Esophagus (tissue), 2 donors: Measurements from ENCODE around the gene RFX3. TPM values are rescaled to one million over a fixed set of nuclear protein-coding genes. Genes with fewer than 3 reads are reported as not detected.

ENCODE experiments used
- H3K27ac ChIP-seq, 2 donors: one replicate each; pipeline ENCODE4 v1.5.1; 2013; ENCODE audit warnings: low read depth in 2 of 2, mild to moderate bottlenecking in 2 of 2, inconsistent platforms in 1 of 2, low read length in 1 of 2, moderate library complexity in 1 of 2
- H3K27me3 ChIP-seq, 2 donors: one replicate each; pipeline ENCODE4 v1.6.1; 2013; ENCODE audit warnings: low read length in 2 of 2, control low read depth in 1 of 2, mild to moderate bottlenecking in 1 of 2; ENCODE audit not compliant: insufficient read depth in 2 of 2, control insufficient read depth in 1 of 2
- H3K36me3 ChIP-seq, 2 donors: one replicate each; pipeline ENCODE4 v1.6.1; 2013; ENCODE audit warnings: low read length in 1 of 2; ENCODE audit not compliant: control insufficient read depth in 2 of 2, insufficient read depth in 2 of 2
- H3K4me1 ChIP-seq, 2 donors: one replicate each; pipeline ENCODE4 v1.6.1; 2013; ENCODE audit warnings: low read length in 1 of 2; ENCODE audit not compliant: control insufficient read depth in 2 of 2, insufficient read depth in 2 of 2
- H3K4me3 ChIP-seq, 2 donors: one replicate each; pipeline ENCODE4 v1.5.1; 2013; ENCODE audit warnings: low read length in 2 of 2, mild to moderate bottlenecking in 2 of 2, low read depth in 1 of 2, moderate library complexity in 1 of 2
- H3K9me3 ChIP-seq, 2 donors: one replicate each; pipeline ENCODE4 v1.6.1; 2013; ENCODE audit warnings: mild to moderate bottlenecking in 2 of 2, low read depth in 1 of 2, low read length in 1 of 2, moderate library complexity in 1 of 2; ENCODE audit not compliant: control insufficient read depth in 2 of 2, insufficient read depth in 1 of 2
- WGBS, 2 donors: extraction: QIAGEN DNeasy Blood & Tissue Kit; methylation state at CpG; one replicate each; pipeline ENCODE4 v1.1.7; 2013; 5-methylcytosine and 5-hydroxymethylcytosine counted together
- polyA plus RNA-seq, 2 donors: library from polyadenylated mRNA; stranded (reverse); fragments of 200-250 nt; gene quantifications; one replicate each; pipeline ENCODE4 v1.2.3, GENCODE V29; 2013
- donor health status: healthy with polysubstance abuse.
- donor health status: Bipolar disorder and iron deficiency.

RFX3 gene
- polyA plus RNA-seq, 2 donors: 0.61 to 1.2 TPM

GRCh38 chr9:3419893-3420292 is 105.9 kb downstream of the RFX3 start:
- no peak overlapping the region for H3K27ac ChIP-seq
- no peaks in the 10 kb centered on the region for H3K36me3 ChIP-seq
- no peaks in the 10 kb centered on the region for H3K27me3 ChIP-seq
- no peak overlapping the region for H3K4me3 ChIP-seq
- H3K4me1 ChIP-seq: no peaks in the 10 kb centered on the region
- no peaks in the 10 kb centered on the region for H3K9me3 ChIP-seq
- WGBS, 2 donors: 95 to 98% methylated on average over 11 of the region's 11 CpGs

DNA sequence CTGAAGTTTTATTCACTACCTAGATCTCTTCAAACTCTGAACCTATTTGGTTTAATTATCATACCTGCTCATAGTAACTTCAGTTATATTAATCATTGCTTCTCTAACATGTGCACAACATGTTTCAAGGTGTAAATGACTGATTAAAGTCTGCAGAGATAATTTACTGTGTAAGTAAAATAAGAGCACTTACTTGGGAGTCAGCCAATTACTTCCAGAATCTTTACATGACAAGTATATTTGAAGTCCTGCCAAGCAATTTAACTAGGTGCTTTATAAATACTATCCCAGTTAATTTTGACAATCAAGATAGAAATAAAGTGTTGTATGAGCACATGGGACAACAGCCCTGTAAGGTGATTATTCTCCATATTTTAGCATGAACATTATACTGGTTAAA is 109.9 kb downstream of the RFX3 start:
- no peak overlapping the region for H3K4me3 ChIP-seq
- no peaks in the 10 kb centered on the region for H3K36me3 ChIP-seq
- H3K4me1 ChIP-seq: no peaks in the 10 kb centered on the region
- H3K27ac ChIP-seq: no peak overlapping the region
- no peaks in the 10 kb centered on the region for H3K9me3 ChIP-seq
- H3K27me3 ChIP-seq: no peaks in the 10 kb centered on the region

GRCh38 chr9:3413984-3414383 is 111.8 kb downstream of the RFX3 start:
- Histone ChIP-seq H3K4me3 (no peak overlapping the region), H3K4me1 (no peaks in the 10 kb centered on the region), H3K27ac (no peak overlapping the region), H3K27me3 (no peaks in the 10 kb centered on the region), H3K36me3 (no peaks in the 10 kb centered on the region), H3K9me3 (no peaks in the 10 kb centered on the region)

DNA sequence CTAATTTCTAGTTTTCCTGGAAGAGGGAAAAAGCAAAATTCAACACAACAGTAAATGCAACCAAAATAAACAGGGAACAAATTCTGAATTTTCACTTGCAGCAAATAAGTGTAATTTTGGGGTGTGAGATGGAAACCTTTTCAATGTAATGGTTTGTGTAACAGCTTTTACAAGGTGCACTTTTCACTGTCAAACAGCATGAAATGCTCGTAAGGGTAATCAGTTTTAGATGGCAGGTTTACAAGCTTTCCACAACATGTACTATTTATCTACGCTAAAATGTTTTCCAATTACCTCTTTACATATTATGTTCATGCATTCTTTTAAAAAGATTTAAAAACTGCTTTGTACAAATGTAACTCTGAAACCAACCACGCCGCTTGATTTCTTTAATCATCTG is 115.3 kb downstream of the RFX3 start:
- Histone ChIP-seq H3K4me1 (no peaks in the 10 kb centered on the region), H3K27me3 (no peaks in the 10 kb centered on the region), H3K4me3 (no peak overlapping the region), H3K36me3 (no peaks in the 10 kb centered on the region), H3K9me3 (no peaks in the 10 kb centered on the region), H3K27ac (no peak overlapping the region)
- WGBS, 2 donors: 90 to 93% methylated on average over 4 of the region's 4 CpGs

DNA sequence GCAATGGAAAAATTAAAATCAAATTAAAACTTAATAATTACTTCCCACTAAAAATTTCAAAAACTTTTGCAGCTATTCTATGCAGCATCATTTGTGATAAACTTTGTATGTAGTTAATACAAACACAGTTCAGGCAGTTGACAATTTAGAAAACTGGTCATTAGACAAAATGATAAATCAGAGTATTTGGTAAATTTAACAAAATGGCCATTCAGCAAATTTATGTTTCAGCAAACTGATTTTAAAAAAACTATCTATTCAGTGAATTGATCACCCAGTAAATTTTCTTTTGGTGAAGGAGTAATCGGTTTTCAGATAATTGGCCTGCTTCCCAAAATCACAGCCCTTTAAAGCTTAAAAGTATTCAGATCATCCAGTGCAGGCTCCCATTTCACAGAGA is 116.3 kb downstream of the RFX3 start:
- Histone ChIP-seq H3K4me1 (no peaks in the 10 kb centered on the region), H3K27ac (no peak overlapping the region), H3K36me3 (no peaks in the 10 kb centered on the region), H3K27me3 (no peaks in the 10 kb centered on the region), H3K4me3 (no peak overlapping the region), H3K9me3 (no peaks in the 10 kb centered on the region)
- WGBS, 2 donors: 88 to 91% methylated on average over 1 of the region's 1 CpG

- Histone ChIP-seq H3K36me3 (no peaks in the 10 kb centered on the region), H3K27me3 (no peaks in the 10 kb centered on the region), H3K4me3 (no peak overlapping the region), H3K4me1 (no peaks in the 10 kb centered on the region), H3K9me3 (no peaks in the 10 kb centered on the region), H3K27ac (no peak overlapping the region)
- WGBS, 2 donors: 56 to 64% methylated on average over 1 of the region's 1 CpG
These were observed 122.5 kb downstream of the RFX3 start for GRCh38 chr9:3403315-3403714.

- Histone ChIP-seq H3K27ac (no peak overlapping the region), H3K27me3 (no peaks in the 10 kb centered on the region), H3K36me3 (no peaks in the 10 kb centered on the region), H3K4me1 (no peaks in the 10 kb centered on the region), H3K4me3 (no peak overlapping the region), H3K9me3 (no peaks in the 10 kb centered on the region)
- WGBS, 2 donors: 50 to 58% methylated on average over 7 of the region's 7 CpGs
These were observed 124.4 kb downstream of the RFX3 start for GRCh38 chr9:3401221-3401954.

DNA sequence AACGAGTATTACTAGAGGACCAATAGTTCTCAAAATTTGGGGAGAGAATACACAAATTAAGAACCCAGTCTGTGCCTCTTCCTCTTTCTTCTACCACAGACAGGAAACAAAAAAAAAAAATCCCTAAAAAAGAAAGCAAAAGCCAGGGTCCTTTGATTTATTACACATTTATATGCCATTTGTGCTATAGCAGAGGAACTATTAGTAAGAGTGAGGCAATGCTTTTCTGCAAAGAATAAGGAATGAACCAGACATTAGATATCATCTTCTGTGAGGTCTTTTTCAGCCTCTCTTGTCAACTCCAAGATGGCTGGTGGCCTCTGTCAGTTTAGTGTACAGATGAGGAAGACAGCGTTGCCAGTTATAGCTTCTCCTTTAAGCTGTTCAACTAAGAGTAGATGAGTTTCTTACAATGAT is 127.6 kb downstream of the RFX3 start:
- Histone ChIP-seq H3K4me3 (no peak overlapping the region), H3K27me3 (no peaks in the 10 kb centered on the region), H3K36me3 (no peaks in the 10 kb centered on the region), H3K4me1 (no peaks in the 10 kb centered on the region), H3K27ac (no peak overlapping the region), H3K9me3 (no peaks in the 10 kb centered on the region)
- 78 to 81% methylated on average over 2 of the region's 2 CpGs for WGBS, 2 donors

DNA sequence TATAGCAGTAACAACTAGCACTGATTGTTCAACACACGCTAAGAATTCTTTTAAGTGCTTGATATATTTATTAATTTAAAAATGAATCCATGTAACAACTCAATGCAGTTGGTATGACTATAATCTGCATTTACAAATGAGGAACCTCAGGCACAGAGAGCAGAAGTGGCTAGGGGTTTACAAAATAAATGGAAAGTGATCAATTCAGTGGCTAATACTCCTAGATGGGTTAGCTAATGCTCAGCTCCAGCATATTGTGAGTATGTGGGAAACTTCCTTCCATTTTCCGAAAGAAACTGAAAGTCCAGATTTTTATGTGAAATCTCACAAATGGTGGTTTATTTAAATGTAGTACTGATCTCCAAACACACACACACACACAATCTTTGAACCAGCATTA is 128.0 kb downstream of the RFX3 start:
- no peak overlapping the region for H3K27ac ChIP-seq
- H3K27me3 ChIP-seq: no peaks in the 10 kb centered on the region
- H3K9me3 ChIP-seq: no peaks in the 10 kb centered on the region
- no peaks in the 10 kb centered on the region for H3K36me3 ChIP-seq
- no peaks in the 10 kb centered on the region for H3K4me1 ChIP-seq
- WGBS, 2 donors: 85 to 86% methylated on average over 2 of the region's 2 CpGs
- H3K4me3 ChIP-seq: no peak overlapping the region

DNA sequence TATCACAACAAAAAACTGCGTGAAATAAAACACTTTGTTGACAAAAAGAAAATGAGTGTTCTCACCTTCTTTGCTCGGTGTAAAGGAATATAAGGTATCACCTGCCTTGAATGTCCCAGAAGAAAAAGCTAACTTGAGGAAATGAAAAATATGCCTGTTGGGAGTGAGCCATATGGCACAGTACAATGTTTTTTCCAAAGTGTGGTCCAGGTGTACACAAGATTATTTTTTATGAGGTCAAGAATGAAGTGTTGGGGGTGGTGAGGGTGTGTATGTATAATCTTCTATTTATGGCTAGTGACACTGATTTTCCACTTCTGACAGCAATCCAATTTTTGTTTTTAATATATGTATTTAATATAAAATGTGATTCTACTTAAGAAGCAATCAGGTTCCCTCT is 134.4 kb downstream of the RFX3 start:
- Histone ChIP-seq H3K27me3 (no peaks in the 10 kb centered on the region), H3K4me1 (no peaks in the 10 kb centered on the region), H3K9me3 (no peaks in the 10 kb centered on the region), H3K36me3 (no peaks in the 10 kb centered on the region), H3K4me3 (no peak overlapping the region), H3K27ac (no peak overlapping the region)
- 86 to 98% methylated on average over 2 of the region's 2 CpGs for WGBS, 2 donors
